ENCODE results near the gene DYNAP.

Gene DYNAP

DNA sequence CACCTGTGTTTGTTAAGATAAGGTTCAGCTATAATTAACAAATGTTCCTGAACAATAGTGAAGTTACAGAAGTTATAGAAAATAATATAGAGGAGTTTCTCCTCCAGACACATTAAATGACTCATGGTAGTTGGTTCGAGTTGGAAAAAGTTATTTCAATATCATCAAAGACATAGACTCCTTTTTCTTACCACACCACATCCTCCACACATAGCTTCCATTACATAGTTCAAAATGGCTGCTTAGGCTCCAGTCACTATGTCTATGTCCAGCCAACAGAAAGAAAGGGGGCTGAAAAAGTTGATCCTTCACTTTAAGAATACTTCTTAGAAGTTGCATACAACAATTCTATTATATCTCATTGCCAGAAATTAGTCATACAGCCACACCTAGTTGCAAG is 50.7 kb downstream of the DYNAP start:
- no peak for DNase-seq

DNA sequence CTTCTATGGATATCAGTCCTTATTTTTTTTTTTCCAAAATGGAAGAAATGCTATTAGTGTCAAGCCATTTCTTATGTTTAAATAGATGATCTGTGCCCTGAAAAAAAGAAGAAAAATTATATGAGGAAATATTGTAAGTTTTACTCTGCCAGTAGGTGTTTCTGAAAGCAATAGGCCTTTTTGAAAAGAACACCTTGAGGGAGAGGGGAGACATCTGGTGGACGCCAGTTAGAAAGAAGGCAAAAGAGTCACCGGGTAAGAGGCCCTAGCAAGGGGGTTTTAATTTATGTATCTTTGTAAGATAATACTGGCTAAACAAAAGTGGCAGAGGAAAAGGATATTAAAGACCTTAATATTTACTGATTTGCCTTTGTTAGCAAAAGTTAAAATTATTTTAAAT is 56.1 kb downstream of the DYNAP start:
- DNase-seq = no peak
